Measurements from ENCODE around the gene EEIG1. TPM values are rescaled to one million over a fixed set of nuclear protein-coding genes. Genes with fewer than 3 reads are reported as not detected.

Gene EEIG1
- total RNA-seq, 1 donor from 2014 or later = 61.1 TPM

DNA sequence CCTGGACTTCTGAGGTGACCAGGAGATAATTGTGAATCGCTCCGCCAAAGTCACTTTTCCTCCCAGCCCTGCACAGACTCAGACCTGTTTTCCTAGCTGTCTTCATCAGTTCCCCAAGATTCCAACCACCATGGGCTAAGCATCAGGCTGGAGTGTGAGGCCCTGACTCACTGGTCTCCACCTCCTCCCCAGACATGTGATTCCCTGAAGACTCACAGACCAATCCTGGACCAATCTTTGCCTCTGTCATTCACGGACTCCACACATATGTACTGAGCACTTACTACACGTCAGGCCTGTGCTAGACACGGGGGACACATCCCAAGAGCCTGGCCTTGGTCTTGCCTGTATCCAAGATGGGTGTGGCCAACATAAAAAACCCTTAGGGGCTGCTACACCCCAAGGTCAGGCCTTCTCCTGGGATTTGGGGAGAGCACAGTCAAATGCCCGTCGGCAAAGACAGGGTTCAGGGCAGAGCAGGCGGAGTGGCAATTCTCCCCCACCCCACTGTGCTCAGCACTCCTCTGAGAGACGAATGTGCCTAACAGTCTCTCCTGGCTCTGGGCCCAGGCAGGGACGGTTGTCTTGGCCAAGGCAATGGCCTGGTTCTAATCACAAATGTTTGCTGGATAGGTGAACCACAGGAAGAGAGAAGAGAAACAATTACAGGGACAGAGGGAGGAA is 11.9 kb downstream of the EEIG1 start:
- peaks cover 64% of the 10 kb centered on the region for H3K4me1 Mint-ChIP-seq (ENCODE audit: unreplicated experiment)
- peaks cover 7% of the 10 kb centered on the region for H3K36me3 Mint-ChIP-seq
- no peak for DNase-seq (ENCODE audit: extremely low spot score, unreplicated experiment)
- peak overlapping the region; percentile 62 for H3K4me3 Mint-ChIP-seq
- TF ChIP-seq, protein P1, sequence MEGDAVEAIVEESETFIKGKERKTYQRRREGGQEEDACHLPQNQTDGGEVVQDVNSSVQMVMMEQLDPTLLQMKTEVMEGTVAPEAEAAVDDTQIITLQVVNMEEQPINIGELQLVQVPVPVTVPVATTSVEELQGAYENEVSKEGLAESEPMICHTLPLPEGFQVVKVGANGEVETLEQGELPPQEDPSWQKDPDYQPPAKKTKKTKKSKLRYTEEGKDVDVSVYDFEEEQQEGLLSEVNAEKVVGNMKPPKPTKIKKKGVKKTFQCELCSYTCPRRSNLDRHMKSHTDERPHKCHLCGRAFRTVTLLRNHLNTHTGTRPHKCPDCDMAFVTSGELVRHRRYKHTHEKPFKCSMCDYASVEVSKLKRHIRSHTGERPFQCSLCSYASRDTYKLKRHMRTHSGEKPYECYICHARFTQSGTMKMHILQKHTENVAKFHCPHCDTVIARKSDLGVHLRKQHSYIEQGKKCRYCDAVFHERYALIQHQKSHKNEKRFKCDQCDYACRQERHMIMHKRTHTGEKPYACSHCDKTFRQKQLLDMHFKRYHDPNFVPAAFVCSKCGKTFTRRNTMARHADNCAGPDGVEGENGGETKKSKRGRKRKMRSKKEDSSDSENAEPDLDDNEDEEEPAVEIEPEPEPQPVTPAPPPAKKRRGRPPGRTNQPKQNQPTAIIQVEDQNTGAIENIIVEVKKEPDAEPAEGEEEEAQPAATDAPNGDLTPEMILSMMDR (conservative IDR thresholded peaks at IDR 0.05) = no peak
- peak overlapping the region; percentile 94 for H3K27ac Mint-ChIP-seq
- H3K27me3 Mint-ChIP-seq = no peaks in the 10 kb centered on the region
- H3K9me3 Mint-ChIP-seq = no peaks in the 10 kb centered on the region

DNA sequence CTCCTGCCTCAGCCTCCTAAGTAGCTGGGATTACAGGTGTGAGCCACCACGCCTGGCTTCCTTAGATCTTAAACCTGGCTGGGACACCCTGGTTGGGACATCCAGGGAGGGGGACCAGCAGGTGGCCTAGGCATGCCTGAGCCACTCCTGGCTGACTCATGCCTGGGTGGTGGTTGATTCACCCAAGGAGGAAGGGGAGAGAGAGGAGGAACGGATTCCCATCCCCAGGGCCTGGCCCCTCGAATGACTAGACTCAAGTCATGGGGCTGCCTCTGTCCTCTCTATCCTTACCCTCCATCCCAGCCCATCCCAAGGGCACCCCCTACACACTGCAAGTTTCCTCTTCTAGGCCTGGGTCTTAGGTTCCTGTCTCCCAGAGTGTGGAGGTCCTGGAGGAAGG is 12.7 kb downstream of the EEIG1 start:
- Mint-ChIP-seq H3K36me3 (peaks cover 7% of the 10 kb centered on the region), H3K4me3 (peak overlapping the region; percentile 62), H3K27me3 (no peaks in the 10 kb centered on the region), H3K4me1 (ENCODE audit: unreplicated experiment) (peaks cover 68% of the 10 kb centered on the region), H3K9me3 (no peaks in the 10 kb centered on the region), H3K27ac (peak overlapping the region; percentile 94)
- TF ChIP-seq, protein P1 (conservative IDR thresholded peaks at IDR 0.05) = no peak
- no peak for DNase-seq (ENCODE audit: extremely low spot score, unreplicated experiment)

DNA sequence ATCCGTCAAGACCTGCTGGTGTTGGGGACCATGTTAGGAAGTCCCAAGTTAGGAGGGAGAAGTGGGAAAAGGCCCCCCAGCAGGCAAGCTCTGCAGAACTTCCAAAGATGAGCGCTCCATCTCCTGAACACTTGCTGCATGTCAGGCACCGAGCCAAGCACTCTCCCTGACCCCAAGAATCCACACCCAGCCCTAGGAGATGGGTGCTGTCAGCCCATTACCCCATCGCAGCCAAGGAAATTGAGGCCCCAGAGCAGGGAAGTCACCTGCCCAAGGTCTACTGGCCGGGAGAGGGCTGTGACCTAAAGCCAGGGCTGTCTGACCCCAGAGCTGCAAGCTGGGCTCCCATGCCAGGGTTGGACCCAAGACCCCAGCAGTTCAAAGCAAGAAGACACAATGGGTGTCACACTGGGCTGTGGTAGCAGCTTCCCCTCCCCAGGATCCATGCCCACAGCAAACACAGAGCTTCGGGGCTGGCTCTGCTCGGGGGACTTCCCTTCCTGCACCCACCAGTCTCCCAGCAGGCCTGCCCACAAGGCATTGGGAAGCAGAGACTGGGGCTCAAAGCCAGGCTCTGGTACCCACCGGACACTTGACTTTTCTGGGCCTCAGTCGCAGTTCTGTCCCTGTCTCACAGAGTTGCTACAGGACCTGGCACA is 13.5 kb downstream of the EEIG1 start:
- H3K27me3 Mint-ChIP-seq = no peaks in the 10 kb centered on the region

DNA sequence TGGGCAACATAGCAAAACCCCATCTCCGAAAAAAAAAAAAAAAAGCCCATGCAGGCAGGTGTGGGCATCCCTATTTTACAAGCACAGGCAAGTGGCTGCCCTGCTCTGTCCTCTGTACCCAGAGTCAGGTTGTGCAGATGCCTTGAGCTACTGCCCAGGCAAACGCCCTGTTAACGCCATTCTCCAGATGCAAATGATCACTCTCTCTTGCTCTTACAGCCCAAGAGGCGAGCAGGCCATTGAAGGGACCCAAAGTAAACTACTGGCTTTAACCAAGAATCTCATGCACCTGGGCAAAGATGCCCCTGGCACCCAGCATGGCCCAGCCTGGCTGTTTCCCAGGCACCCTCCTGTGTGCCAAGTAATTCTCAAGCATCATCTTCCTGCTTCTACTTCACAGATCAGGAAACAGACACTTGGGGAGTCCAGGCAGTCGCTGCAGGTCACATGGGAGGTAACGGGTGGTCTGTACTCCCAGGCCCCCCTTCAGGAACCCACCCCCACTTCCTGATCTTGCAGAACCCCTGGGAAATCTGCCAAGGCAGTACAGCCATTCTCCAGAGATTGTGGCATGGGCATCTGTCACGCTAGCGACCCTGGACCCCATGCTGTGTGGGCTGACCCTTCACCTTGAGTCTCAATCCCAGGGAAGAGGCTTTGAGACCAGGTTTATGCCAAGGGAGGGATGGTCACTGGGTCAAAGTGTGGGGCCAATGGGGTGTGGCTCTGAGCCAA is 14.2 kb downstream of the EEIG1 start:
- Mint-ChIP-seq H3K9me3 (no peaks in the 10 kb centered on the region), H3K36me3 (peaks cover 7% of the 10 kb centered on the region), H3K4me1 (ENCODE audit: unreplicated experiment) (peaks cover 62% of the 10 kb centered on the region), H3K4me3 (no peak overlapping the region), H3K27me3 (no peaks in the 10 kb centered on the region), H3K27ac (peak overlapping the region; percentile 96)
- TF ChIP-seq, protein P1 (conservative IDR thresholded peaks at IDR 0.05) = no peak
- no peak for DNase-seq (ENCODE audit: extremely low spot score, unreplicated experiment)

More for the DNA sequence above, 13.5 kb downstream of the EEIG1 start:
- DNase-seq (ENCODE audit: extremely low spot score, unreplicated experiment) = no peak
- peak overlapping the region; percentile 94 for H3K27ac Mint-ChIP-seq
- TF ChIP-seq, protein P1 (conservative IDR thresholded peaks at IDR 0.05) = no peak
- H3K4me3 Mint-ChIP-seq = no peak overlapping the region
- peaks cover 64% of the 10 kb centered on the region for H3K4me1 Mint-ChIP-seq (ENCODE audit: unreplicated experiment)
- peaks cover 7% of the 10 kb centered on the region for H3K36me3 Mint-ChIP-seq
- H3K9me3 Mint-ChIP-seq = no peaks in the 10 kb centered on the region

DNA sequence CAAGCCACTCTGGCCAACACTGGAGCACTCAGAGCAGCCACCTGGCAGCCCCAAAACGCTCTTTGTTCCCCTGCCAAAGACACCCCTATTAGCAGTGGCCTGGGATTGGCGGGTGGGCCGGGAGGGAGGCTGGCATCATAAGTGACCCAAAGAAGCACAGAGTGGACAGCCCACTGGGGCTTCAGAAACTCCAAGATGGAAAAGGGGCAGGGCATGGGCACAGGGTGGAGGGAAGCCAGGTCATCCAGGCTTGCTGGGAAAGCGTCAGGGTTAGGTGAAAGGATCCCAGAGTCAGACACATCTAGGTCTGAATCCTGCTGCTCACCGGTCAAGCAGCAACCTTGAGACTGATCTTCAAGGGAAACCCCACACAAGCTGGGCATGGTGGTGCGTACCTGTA is 14.8 kb downstream of the EEIG1 start:
- H3K27me3 Mint-ChIP-seq = no peaks in the 10 kb centered on the region
- peaks cover 7% of the 10 kb centered on the region for H3K36me3 Mint-ChIP-seq
- H3K9me3 Mint-ChIP-seq = no peaks in the 10 kb centered on the region
- H3K4me1 Mint-ChIP-seq (ENCODE audit: unreplicated experiment) = peaks cover 65% of the 10 kb centered on the region
- H3K27ac Mint-ChIP-seq = peak overlapping the region; percentile 96
- peak overlapping the region; percentile 80 for H3K4me3 Mint-ChIP-seq
- TF ChIP-seq, protein P1 (conservative IDR thresholded peaks at IDR 0.05) = no peak
- DNase-seq (ENCODE audit: extremely low spot score, unreplicated experiment) = no peak

Measured in type B pancreatic cell (in vitro differentiated cells).